GM10248 (cell line): ENCODE measurements around the gene LRRC26.

Experiments
- CTCF ChIA-PET: fragments of 300-600 bp; sonication (Branson Sonifier 250); formaldehyde crosslinking; extraction: SDS; loops from one replicate; lab custom pipeline; 2021; ENCODE audit warnings: antibody characterized with exemption; lab: Yijun Ruan, JAX
- POLR2A ChIA-PET: fragments of 350-650 bp; sonication (Branson Sonifier 250); formaldehyde crosslinking; extraction: SDS; loops from one replicate; lab custom pipeline; 2020; ENCODE audit warnings: antibody characterized with exemption; lab: Yijun Ruan, JAX
- DNase-seq: peaks from one replicate; pipeline ENCODE4 v3.0.0; 2012; ENCODE audit errors: extremely low spot score
- TF ChIP-seq, protein P1 (sequence below): IDR thresholded peaks from 2 replicates; pipeline ENCODE4 v1.5.1; 2012; ENCODE audit warnings: mild to moderate bottlenecking, low read depth; ENCODE audit errors: extremely low read depth, missing control alignments, control extremely low read depth

The LRRC26 gene

DNA sequence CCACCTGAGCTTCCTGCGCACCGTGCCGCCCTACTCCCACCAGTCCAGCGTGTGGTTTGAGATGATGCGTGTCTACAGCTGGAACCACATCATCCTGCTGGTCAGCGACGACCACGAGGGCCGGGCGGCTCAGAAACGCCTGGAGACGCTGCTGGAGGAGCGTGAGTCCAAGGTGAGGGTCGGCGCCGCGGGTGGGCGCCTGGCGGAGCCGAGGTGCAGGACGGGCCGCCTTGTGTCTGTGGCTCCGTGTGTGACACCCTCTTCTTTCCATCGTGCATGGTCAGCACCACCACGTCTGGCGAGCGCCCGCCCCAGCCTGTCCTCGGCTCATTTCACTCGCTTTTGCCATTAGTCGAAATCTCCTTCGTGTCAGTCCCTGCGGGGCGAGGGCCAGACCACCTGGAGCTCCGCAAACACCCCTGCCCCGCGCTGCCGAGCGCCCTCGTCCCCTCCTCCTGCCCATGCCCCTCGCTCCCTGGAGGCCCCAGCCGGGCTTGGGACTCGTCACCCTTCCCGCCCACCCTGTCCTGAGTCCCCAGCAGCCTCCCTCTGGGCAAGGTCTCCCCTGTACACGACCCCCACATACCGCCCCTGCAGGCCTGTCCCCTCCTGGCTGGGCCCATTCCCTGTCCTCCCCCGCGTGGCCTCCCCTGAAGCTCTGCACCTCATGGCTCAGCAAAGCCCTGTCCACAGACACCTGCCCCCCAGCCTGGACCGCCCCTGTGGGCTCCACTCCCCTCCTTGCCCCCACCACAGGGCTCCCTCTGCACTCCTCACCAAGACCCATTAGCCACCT is 23.9 kb downstream of the LRRC26 start:
- no peak for DNase-seq
- CTCF ChIA-PET, result interaction anchor here (0.7 kb wide), 1 partner anchor 11 kb away, joined by 3 read pairs; no protein-coding TSS in a partner anchor
- POLR2A ChIA-PET, result interaction anchor here (1.0 kb wide), 1 partner anchor 55 kb away, joined by 3 read pairs; no protein-coding TSS in a partner anchor
- TF ChIP-seq, protein P1, sequence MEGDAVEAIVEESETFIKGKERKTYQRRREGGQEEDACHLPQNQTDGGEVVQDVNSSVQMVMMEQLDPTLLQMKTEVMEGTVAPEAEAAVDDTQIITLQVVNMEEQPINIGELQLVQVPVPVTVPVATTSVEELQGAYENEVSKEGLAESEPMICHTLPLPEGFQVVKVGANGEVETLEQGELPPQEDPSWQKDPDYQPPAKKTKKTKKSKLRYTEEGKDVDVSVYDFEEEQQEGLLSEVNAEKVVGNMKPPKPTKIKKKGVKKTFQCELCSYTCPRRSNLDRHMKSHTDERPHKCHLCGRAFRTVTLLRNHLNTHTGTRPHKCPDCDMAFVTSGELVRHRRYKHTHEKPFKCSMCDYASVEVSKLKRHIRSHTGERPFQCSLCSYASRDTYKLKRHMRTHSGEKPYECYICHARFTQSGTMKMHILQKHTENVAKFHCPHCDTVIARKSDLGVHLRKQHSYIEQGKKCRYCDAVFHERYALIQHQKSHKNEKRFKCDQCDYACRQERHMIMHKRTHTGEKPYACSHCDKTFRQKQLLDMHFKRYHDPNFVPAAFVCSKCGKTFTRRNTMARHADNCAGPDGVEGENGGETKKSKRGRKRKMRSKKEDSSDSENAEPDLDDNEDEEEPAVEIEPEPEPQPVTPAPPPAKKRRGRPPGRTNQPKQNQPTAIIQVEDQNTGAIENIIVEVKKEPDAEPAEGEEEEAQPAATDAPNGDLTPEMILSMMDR, result no peak

DNA sequence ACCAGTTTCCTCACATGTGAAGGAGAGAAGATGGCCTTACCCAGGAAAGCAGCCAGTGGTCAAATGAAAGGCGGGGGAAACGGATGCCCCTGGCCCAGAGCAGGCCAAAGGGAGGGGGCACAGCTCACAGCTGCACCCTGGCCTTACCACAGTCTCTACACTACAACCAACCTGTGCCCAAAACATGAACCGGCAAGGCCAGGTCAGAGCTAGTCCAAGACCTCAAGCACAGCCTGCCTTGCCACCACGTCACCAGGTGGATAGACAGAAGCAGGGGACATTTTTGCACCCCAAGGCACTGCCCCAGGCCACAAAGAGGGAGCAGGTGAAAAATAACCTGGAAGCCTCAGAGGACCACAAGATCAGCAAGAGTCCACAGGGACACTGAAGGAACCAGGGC is 26.4 kb downstream of the LRRC26 start:
- CTCF ChIA-PET, result no interaction called here

DNA sequence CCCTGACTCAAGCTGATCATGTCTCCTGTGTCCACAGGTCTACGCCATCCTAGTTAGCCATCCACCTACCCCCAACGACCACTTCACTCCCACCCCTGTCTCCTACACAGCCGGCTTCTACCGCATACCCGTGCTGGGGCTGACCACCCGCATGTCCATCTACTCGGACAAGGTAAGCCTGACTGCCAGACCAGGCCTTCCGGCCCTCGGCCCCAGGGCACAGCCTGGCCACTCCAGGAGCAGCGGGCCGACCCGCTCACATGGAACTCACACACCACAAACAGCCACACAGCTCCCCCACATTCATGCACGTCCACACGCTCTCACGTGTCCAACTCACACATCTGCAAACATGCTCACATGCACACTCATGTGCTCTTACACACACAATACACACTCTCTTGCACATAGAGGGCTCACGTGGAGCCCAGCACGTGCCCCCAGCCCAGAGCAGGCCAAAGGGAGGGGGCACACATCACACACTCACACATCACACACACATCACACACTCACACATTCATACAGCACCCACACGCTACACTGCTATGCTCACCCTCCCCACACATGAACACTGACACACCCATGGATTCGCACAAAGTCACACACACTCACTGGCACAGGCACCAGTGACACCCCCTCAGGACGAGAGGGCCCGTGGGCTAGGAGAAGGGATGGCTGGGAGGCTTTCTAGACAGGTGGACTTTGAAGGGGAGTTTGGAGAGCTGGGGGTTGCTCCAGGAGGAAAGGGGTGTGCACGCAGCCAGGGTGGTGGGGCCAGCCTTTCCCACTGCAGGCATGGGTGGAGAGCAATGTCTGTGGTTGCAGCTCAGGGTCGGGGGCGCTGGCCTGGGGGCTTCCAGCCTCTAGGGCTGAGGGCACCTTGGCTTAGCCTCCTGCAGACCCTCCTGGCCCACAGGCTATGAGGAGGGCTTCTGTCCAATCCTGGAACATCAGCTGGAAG is 27.6 kb downstream of the LRRC26 start:
- TF ChIP-seq, protein P1, result no peak
- CTCF ChIA-PET, result interaction anchor here (1.0 kb wide), 1 partner anchor 11 kb away, joined by 3 read pairs; no protein-coding TSS in a partner anchor
- no peak for DNase-seq
- POLR2A ChIA-PET, result no interaction called here

More for the DNA sequence above, 26.4 kb downstream of the LRRC26 start:
- TF ChIP-seq, protein P1, result no peak
- no peak for DNase-seq
- POLR2A ChIA-PET, result no interaction called here

DNA sequence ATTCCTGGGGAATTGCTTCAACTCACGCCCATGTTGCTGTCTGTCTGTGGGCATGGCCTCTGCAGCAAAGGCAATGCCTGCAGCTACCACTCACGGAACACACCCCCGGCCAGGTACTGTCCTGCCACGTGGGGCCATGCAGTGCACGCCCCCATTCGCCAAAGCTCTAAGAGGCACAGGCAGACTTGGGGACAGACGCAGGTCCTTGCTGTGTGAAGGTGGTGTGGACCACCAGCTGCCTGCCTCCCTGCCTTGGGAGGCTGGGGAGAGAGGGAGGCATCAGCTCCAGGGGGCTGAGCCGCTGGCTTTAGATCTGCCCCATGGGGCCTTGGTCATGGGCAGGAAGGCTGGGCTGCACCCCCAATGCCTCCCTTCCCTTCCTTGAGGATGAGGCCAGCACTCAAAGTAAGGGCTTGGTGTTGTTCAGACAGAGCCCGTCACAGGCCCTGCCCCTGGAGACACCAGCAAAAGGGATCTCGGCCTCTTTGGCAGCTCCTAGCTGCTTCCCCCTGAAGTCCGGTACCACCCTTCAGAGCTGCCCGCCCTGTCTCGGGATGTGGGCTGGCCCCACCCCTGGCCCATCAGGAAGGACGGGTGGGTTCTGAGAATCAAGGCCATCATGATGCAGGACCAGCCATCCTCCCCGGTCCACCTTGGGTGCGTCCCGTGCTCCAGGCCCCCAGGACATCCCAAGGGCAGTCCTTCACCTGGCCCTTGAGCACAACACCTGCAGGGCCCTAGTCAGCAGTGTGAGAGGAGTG is 28.6 kb downstream of the LRRC26 start:
- TF ChIP-seq, protein P1, result no peak
- CTCF ChIA-PET, result interaction anchor here (0.7 to 1.7 kb wide), 3 partner anchors 8 to 96 kb away, joined by 3 read pairs; no protein-coding TSS in a partner anchor
- POLR2A ChIA-PET, result no interaction called here
- no peak for DNase-seq

DNA sequence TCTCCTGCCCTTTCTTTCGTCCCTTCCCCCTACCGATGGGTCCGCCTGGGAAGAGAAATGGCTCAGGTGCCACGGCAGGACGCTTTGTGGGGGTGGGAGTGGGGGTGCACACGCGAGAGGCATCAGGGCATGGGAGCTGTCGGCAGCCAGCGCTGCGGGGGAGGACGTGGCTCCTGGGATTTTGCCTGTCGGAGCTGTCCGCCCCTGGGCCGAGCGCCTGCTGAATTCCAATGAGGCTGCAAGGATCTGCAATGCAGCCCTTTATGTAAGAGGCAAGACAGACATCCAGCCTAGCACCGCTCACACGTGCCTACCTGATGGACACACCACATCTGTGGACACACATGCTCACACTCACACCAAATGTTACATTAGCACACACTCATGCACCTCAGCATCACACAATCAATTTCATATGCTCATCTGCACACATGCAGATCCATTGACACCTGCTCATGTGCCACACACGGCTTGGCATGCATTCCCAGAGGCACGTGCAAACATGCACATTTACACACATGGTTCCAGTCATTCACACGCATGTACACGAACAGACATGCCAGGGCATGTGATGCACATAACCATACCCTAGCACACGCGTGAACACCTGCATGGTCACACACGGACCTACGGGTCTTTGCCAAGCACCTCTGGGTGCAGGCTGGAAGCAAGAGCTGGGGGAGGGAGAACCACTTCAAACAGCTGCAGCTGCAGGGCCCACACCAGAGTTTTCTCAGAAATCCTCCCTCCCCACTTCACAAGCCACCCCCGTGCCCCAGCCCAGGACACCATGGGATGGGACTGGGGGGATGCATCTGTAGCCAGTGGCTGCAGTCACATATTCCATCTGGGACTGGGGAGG is 29.5 kb downstream of the LRRC26 start:
- TF ChIP-seq, protein P1, result no peak
- ChIA-PET CTCF (interaction anchor here (0.7 to 1.7 kb wide), 2 partner anchors 9 to 97 kb away, joined by 3 read pairs; no protein-coding TSS in a partner anchor), POLR2A (interaction anchor here (0.5 kb wide), 1 partner anchor 10 kb away, joined by 3 read pairs; no protein-coding TSS in a partner anchor)
- no peak for DNase-seq
